Gastrocnemius medialis (tissue), 4 donors: ENCODE measurements around the gene ZNF549. TPM values are rescaled to one million over a fixed set of nuclear protein-coding genes. Genes with fewer than 3 reads are reported as not detected.
"Not testable (repeated sequence)": the region's sequence is repeated elsewhere in the genome, so short reads cannot be mapped to it uniquely, and the experiment has no call there.

ENCODE experiments used
- ATAC-seq, 2 donors: fragments of 150-250 bp; one replicate each; pipeline ENCODE4 v1.9.1; 2016
- DNase-seq, 2 donors: peaks; one replicate each; pipeline ENCODE4 v3.0.0-alpha.2; 2019
- H3K27ac ChIP-seq, 4 donors: fragments of 200-600 bp; sonication (generic); 1 replicate in 1 of 4; 2 replicates in 3 of 4; pipeline ENCODE4 v1.5.1; 2016 to 2018; ENCODE audit warnings: mild to moderate bottlenecking in 2 of 4, moderate library complexity in 1 of 4
- H3K27me3 ChIP-seq, 3 donors: fragments of 200-600 bp; sonication (generic) in 2 of 3; 1 replicate in 1 of 3; 2 replicates in 2 of 3; pipeline versions ENCODE4 v1.5.1 to v1.6.0; 2016 to 2019; ENCODE audit warnings: mild to moderate bottlenecking in 1 of 3, moderate library complexity in 1 of 3
- H3K36me3 ChIP-seq, 2 donors: fragments of 200-600 bp; sonication (generic) in 1 of 2; one replicate each; pipeline ENCODE4 v1.5.1; 2017 to 2018
- H3K4me1 ChIP-seq, 2 donors: fragments of 200-600 bp; sonication (generic) in 1 of 2; one replicate each; pipeline ENCODE4 v1.5.1; 2016 to 2017; ENCODE audit warnings: mild to moderate bottlenecking in 2 of 2
- H3K4me3 ChIP-seq, 4 donors: fragments of 200-600 bp; sonication (generic) in 3 of 4; 1 replicate in 1 of 4; 2 replicates in 3 of 4; pipeline ENCODE4 v1.5.1; 2016 to 2019; ENCODE audit warnings: mild to moderate bottlenecking in 2 of 4
- H3K9me3 ChIP-seq, 3 donors: fragments of 200-600 bp; sonication (generic) in 2 of 3; 1 replicate in 1 of 3; 2 replicates in 2 of 3; pipeline ENCODE4 v1.5.1; 2016 to 2019
- CTCF ChIP-seq, 5 experiments: fragments of 450-650 bp in 3 of 5; fragments of 200-600 bp in 2 of 5; sonication (generic) in 2 of 5; IDR thresholded peaks in 4 of 5; conservative IDR thresholded peaks in 1 of 5; 1 replicate in 4 of 5; 2 replicates in 1 of 5; pipeline ENCODE4 v1.5.1; 2016 to 2019; ENCODE audit warnings: antibody characterized with exemption in 5 of 5, mild to moderate bottlenecking in 3 of 5, moderate library complexity in 3 of 5
- POLR2A ChIP-seq, 2 donors: fragments of 450-650 bp; IDR thresholded peaks; one replicate each; pipeline ENCODE4 v1.6.1; 2017; ENCODE audit warnings: antibody characterized with exemption in 2 of 2, mild to moderate bottlenecking in 2 of 2, moderate library complexity in 2 of 2
- in situ Hi-C, 4 donors: fragments of 200-750 bp; cut with MboI; loops; one replicate each; pipeline versions ENCODE4 v1.15.0 to v1.8.0; 2017; ENCODE audit warnings: low sequenced_read_pairs in 4 of 4
- intact Hi-C: fragments of 100-400 bp; cut with DNase I; formaldehyde crosslinking; loops from one replicate; pipeline ENCODE4 v1.15.1; 2023; ENCODE audit warnings: low total_unique reads
- total RNA-seq, 4 donors: library from RNA; depleted of rRNA; stranded (reverse); fragments of >200 nt; gene quantifications; one replicate each; pipeline versions ENCODE4 v1.1.0 to v1.2.3, GENCODE V29; 2016

The ZNF549 gene
- total RNA-seq, result 1 to 10 TPM; 1.7 to 3.4 (median 2.3) TPM

- peak; percentile 99 to 100 for ATAC-seq
- Histone ChIP-seq H3K27me3 (no peaks in the 10 kb centered on the region), H3K27ac (peak within 1 kb of the TSS; percentile 80 to 90 (median 87)), H3K9me3 (peaks cover 0 to 11% (median 0%) of the 10 kb centered on the region in 3 donors), H3K4me1 (peaks cover 8 to 13% of the 10 kb centered on the region in 2 donors), H3K4me3 (peak within 1 kb of the TSS; percentile 70 to 91 (median 88)), H3K36me3 (peaks cover 6 to 19% of the 10 kb centered on the region in 2 donors)
- in situ Hi-C loops, result no loop called here
- TF ChIP-seq CTCF (IDR thresholded peaks at IDR 0.05 in 4 of 5, conservative IDR thresholded peaks at IDR 0.05 in 1 of 5) (no peak), POLR2A (IDR thresholded peaks at IDR 0.05) (no peak)
- intact Hi-C loops, result loop anchor here (1.0 to 5.0 kb wide), 6 partner anchors 28 to 800 kb away; partner anchors contain the start of genes ZNF416, ZNF550, ZNF551 and ZNF772
- DNase-seq, result peak; percentile 91 to 94
Observed at GRCh38 chr19:57527136-57527881, at the start of gene ZNF549. Gene ZNF549, plus strand, starts transcription at chr19:57527356. Its CDS starts 218 bp downstream, at chr19:57527574.

- H3K9me3 ChIP-seq, in situ Hi-C loops, H3K27me3 ChIP-seq, H3K4me1 ChIP-seq: not testable (repeated sequence)
- Histone ChIP-seq H3K36me3 (peaks cover 4 to 22% of the 10 kb centered on the region in 2 donors), H3K27ac (peak within 1 kb of the TSS; percentile 72 to 87 (median 82)), H3K4me3 (peak within 1 kb of the TSS; percentile 97 to 100 (median 98))
- ATAC-seq (peak; percentile 95 to 98), DNase-seq (peak; percentile 86)
- peak; percentile 36 to 54 for TF ChIP-seq POLR2A (IDR thresholded peaks at IDR 0.05)
- intact Hi-C loops, result loop anchor here (1.0 kb wide), 2 partner anchors 12 to 146 kb away; partner anchors contain the start of genes ZNF211 and ZNF773
Observed at GRCh38 chr19:57487477-57488298, 39.5 kb upstream of the ZNF549 start, which contains the start of gene ZNF419. Gene ZNF419, plus strand, starts transcription at chr19:57487750. Its CDS starts 201 bp downstream, at chr19:57487951.

- H3K27me3 ChIP-seq, H3K9me3 ChIP-seq, in situ Hi-C loops, H3K27ac ChIP-seq, intact Hi-C loops, DNase-seq, H3K4me1 ChIP-seq: not testable (repeated sequence)
- peak; percentile 13 to 14 for ATAC-seq
- peaks cover 4 to 28% of the 10 kb centered on the region in 2 donors for H3K36me3 ChIP-seq
- peak overlapping the region in 3 of 4 donors; percentile 27 to 100 (median 31) for H3K4me3 ChIP-seq
Observed at GRCh38 chr19:57488299-57488644, 38.9 kb upstream of the ZNF549 start.

- DNase-seq, ATAC-seq, H3K27ac ChIP-seq, in situ Hi-C loops, H3K27me3 ChIP-seq, H3K9me3 ChIP-seq: not testable (repeated sequence)
- H3K36me3 ChIP-seq, result peaks cover 0 to 11% of the 10 kb centered on the region in 2 donors
- peak overlapping the region in 2 of 4 donors; percentile 68 to 97 for H3K4me3 ChIP-seq
- intact Hi-C loops, result loop anchor here (1.0 to 2.0 kb wide), 3 partner anchors 12 to 247 kb away; partner anchors contain the start of genes ZNF419, ZNF549 and ZNF776
- H3K4me1 ChIP-seq, result peaks cover 6 to 11% of the 10 kb centered on the region in 2 donors
Observed at GRCh38 chr19:57499332-57499679, 27.9 kb upstream of the ZNF549 start.

- Histone ChIP-seq H3K4me1 (peaks cover 6 to 11% of the 10 kb centered on the region in 2 donors), H3K27ac (peak within 1 kb of the TSS; percentile 88 to 92 (median 90)), H3K36me3 (peaks cover 0 to 12% of the 10 kb centered on the region in 2 donors), H3K4me3 (peak within 1 kb of the TSS; percentile 68 to 100 (median 94))
- in situ Hi-C loops, H3K9me3 ChIP-seq, H3K27me3 ChIP-seq: not testable (repeated sequence)
- peak; percentile 99 for ATAC-seq
- intact Hi-C loops, result loop anchor here (1.0 to 10.0 kb wide), 4 partner anchors 13 to 247 kb away; partner anchors contain the start of genes ZNF419, ZNF460, ZNF549 and ZNF776
- TF ChIP-seq POLR2A (IDR thresholded peaks at IDR 0.05), result peak; percentile 79 to 85
- peak; percentile 92 for DNase-seq
Observed at GRCh38 chr19:57499680-57500395, 27.3 kb upstream of the ZNF549 start, which contains the start of gene ZNF773. Gene ZNF773, plus strand, starts transcription at chr19:57499938. Its CDS starts 143 bp downstream, at chr19:57500081.

- peaks cover 0 to 17% of the 10 kb centered on the region in 2 donors for H3K36me3 ChIP-seq
- ATAC-seq, H3K27ac ChIP-seq, H3K9me3 ChIP-seq, H3K27me3 ChIP-seq, DNase-seq, in situ Hi-C loops: not testable (repeated sequence)
- intact Hi-C loops, result loop anchor here (10.0 kb wide), 1 partner anchor 216 kb away; the partner anchor contains the start of gene ZNF460
- peak overlapping the region; percentile 23 to 97 (median 58) for H3K4me3 ChIP-seq
- peaks cover 6 to 11% of the 10 kb centered on the region in 2 donors for H3K4me1 ChIP-seq
Observed at GRCh38 chr19:57500400-57500799, 26.8 kb upstream of the ZNF549 start.
